ENCODE results near the gene ITGA2.

The ITGA2 gene

DNA sequence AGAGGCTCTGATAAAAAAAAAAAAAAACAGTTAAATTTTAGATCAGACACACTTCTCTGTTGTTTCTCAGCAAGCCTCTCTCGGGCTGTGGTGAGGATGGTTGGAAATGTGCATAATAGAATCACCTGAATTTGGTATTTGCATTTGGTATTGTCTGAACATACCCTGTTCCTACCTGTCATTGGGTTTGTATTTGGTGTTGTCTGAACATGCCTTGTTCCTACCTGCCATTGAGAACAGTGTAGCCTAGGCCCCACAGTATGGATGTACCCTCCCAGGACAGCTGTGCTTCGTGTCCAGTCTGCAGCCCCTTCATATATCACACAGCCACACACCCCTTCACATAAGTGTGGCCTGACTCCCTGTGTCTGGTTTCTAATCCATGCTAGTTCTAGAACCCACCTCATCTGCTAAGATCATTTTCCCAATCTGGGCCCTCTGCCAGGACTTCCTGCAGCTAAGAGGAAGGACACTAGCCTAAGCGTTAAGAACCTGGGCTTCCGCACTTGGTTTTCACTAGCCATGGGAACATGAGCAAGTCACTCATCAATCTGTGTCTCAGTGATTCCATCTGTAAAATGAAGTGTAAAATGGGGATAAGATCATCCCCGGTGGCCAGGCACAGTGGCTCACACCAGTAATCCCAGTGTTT is 49.2 kb downstream of the ITGA2 start:
- H3K27ac ChIP-seq = no peak overlapping the region
- TF ChIP-seq ZFX (IDR thresholded peaks at IDR 0.05) = no peak
- TF ChIP-seq, protein P1, sequence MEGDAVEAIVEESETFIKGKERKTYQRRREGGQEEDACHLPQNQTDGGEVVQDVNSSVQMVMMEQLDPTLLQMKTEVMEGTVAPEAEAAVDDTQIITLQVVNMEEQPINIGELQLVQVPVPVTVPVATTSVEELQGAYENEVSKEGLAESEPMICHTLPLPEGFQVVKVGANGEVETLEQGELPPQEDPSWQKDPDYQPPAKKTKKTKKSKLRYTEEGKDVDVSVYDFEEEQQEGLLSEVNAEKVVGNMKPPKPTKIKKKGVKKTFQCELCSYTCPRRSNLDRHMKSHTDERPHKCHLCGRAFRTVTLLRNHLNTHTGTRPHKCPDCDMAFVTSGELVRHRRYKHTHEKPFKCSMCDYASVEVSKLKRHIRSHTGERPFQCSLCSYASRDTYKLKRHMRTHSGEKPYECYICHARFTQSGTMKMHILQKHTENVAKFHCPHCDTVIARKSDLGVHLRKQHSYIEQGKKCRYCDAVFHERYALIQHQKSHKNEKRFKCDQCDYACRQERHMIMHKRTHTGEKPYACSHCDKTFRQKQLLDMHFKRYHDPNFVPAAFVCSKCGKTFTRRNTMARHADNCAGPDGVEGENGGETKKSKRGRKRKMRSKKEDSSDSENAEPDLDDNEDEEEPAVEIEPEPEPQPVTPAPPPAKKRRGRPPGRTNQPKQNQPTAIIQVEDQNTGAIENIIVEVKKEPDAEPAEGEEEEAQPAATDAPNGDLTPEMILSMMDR (conservative IDR thresholded peaks at IDR 0.05) = no peak

DNA sequence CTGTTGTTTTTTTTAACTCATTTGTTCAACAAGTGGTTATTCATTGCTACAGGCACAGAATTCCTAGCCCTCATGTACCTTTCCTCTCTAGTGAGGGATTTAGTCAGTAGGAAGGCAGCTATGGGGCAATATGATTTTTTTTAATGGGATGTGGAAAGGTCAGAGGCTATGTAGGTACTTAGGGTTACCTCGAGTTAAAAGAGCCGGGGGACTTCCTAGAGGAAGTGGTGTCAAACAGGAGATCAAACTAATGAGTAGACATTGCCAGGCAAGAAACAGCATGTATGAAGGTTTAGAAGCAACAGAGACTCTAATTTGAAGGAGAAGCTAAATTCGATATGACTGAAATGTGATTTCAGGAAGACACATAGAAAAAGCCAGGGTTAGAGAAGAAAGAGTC is 50.7 kb downstream of the ITGA2 start:
- TF ChIP-seq, protein P1 (conservative IDR thresholded peaks at IDR 0.05) = no peak
- TF ChIP-seq ZFX (IDR thresholded peaks at IDR 0.05) = no peak
- H3K27ac ChIP-seq = no peak overlapping the region

DNA sequence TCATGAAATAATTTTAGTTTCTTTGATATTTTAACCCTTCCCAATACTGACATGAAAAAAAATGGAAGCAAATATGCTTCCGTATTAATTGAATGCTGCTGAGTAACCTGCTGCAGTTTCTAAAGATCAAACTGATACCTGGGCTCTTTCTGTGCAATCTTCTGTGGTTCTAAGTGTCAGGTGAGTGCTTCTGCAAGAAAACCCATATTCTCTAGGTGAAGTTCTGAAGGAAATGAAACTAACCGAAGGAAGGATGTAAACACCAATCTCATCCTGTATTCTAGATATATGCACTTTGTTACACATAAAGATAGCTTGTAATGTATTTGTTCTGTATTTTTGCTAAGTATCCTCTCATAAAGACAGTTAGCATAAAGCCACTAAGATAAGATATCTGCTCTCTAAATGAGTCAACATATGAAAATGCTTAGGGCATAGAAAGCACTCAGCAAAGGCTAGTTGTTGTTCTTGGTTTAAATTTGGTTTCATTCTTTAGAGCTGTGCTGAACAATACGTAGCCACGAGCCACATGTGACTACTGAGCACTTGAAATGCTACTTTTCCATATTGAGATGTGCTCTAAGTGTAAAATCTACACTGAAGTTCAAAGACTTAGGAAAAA is 52.0 kb downstream of the ITGA2 start:
- H3K27ac ChIP-seq = no peak overlapping the region
- no peak for TF ChIP-seq ZFX (IDR thresholded peaks at IDR 0.05)
- TF ChIP-seq, protein P1 (conservative IDR thresholded peaks at IDR 0.05) = no peak

DNA sequence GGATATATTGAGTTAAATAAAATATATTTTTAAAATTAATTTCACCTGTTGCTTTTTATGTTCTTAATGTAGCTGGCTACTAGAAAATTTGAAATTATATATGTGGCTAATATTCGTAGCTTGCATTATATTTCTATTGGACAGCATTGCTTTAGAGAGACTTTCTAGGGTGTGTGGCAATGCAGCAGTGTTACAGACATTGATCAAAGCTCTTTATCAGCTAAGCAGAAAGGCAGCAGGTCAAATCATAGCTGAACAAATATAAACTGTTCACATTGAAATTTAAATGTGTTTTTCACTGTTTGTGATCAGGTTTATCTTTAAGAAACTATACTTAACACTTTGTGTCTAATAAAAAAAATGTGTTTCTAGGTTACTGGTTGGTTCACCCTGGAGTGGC is 52.6 kb downstream of the ITGA2 start:
- no peak overlapping the region for H3K27ac ChIP-seq
- TF ChIP-seq, protein P1 (conservative IDR thresholded peaks at IDR 0.05) = no peak
- no peak for TF ChIP-seq ZFX (IDR thresholded peaks at IDR 0.05)

DNA sequence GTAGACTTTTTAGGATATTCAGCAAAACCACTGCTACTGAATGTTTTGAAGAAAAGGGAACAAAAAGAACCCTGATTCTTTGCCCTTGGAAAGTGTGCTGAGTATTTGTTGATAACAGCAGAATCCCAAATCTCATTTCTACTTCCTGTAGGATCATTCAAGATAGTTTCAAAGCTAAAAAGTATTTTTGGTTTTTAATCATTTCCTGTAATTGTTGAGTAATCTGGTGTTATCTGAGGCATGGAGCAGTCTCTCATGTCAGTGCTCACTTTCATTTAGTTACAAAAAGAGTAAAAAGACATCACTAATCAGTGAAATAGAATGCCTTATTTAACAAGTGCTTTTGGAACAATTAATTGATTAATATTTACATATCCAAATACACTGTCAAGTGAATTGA is 56.1 kb downstream of the ITGA2 start:
- TF ChIP-seq, protein P1 (conservative IDR thresholded peaks at IDR 0.05) = no peak
- no peak for TF ChIP-seq ZFX (IDR thresholded peaks at IDR 0.05)
- no peak overlapping the region for H3K27ac ChIP-seq

DNA sequence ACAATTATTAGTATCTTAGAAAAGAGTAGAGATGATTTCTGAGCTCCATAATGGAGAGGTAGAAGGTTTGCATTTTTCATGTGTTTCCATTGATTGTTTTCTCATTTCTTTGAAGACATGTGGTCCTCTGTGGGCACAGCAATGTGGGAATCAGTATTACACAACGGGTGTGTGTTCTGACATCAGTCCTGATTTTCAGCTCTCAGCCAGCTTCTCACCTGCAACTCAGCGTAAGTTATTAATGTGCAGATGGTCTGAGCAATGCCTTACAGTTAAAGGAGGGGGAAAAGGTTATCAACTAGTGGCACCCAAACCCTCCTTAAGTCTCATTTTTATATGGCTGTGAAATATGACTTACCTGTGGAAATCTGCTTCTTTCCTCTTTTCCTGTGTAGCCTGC is 59.1 kb downstream of the ITGA2 start:
- TF ChIP-seq, protein P1 (conservative IDR thresholded peaks at IDR 0.05) = no peak
- TF ChIP-seq ZFX (IDR thresholded peaks at IDR 0.05) = no peak
- no peak overlapping the region for H3K27ac ChIP-seq

DNA sequence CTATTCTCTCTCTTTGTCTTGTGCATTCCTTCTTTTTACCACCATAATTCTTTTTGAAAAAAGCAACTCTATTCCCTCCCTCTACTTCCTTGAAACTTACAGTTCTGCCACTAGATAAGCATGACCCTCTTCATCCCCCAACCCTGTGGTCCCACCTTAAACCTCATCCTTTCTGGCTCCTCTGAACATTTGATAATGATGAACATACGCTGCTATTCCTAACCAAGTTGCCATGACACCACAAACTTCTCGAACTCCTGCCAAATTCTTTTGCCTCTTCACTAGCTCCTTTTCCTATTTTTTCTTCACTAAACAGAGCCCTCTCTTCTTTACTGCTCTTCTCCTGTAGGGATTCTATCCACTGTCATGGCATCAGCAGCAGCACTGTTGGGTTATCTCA is 63.3 kb downstream of the ITGA2 start:
- TF ChIP-seq, protein P1 (conservative IDR thresholded peaks at IDR 0.05) = no peak
- TF ChIP-seq ZFX (IDR thresholded peaks at IDR 0.05) = no peak
- H3K27ac ChIP-seq = no peak overlapping the region

All from C4-2B (cell line).